ENCODE data around the gene EHD4.

GRCh38 chr15:41915255-41915994 lies 56.9 kb downstream of the EHD4 start:
- TF ChIP-seq, protein P1, sequence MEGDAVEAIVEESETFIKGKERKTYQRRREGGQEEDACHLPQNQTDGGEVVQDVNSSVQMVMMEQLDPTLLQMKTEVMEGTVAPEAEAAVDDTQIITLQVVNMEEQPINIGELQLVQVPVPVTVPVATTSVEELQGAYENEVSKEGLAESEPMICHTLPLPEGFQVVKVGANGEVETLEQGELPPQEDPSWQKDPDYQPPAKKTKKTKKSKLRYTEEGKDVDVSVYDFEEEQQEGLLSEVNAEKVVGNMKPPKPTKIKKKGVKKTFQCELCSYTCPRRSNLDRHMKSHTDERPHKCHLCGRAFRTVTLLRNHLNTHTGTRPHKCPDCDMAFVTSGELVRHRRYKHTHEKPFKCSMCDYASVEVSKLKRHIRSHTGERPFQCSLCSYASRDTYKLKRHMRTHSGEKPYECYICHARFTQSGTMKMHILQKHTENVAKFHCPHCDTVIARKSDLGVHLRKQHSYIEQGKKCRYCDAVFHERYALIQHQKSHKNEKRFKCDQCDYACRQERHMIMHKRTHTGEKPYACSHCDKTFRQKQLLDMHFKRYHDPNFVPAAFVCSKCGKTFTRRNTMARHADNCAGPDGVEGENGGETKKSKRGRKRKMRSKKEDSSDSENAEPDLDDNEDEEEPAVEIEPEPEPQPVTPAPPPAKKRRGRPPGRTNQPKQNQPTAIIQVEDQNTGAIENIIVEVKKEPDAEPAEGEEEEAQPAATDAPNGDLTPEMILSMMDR (IDR thresholded peaks at IDR 0.05): no peak
- TF ChIP-seq POLR2AphosphoS5 (IDR thresholded peaks at IDR 0.05) (no peak), EP300 (IDR thresholded peaks at IDR 0.05) (no peak)

Data from gastroesophageal sphincter (tissue), 3 donors.